AG04450 (cell line): ENCODE results near the gene SMARCA2. TPM values are rescaled to one million over a fixed set of nuclear protein-coding genes. Genes with fewer than 3 reads are reported as not detected.

ENCODE experiments used
- CTCF ChIA-PET: fragments of 300-600, 350-600 bp; formaldehyde crosslinking; extraction: SDS; loops from one replicate; lab custom pipeline; 2022; ENCODE audit warnings: antibody characterized with exemption, inconsistent platforms; lab: Charles Lee
- POLR2A ChIA-PET: fragments of 350-600 bp; formaldehyde crosslinking; extraction: SDS; loops from one replicate; lab custom pipeline; 2021; ENCODE audit warnings: antibody characterized with exemption, inconsistent platforms; lab: Yijun Ruan, JAX
- DNase-seq: peaks from one replicate; pipeline ENCODE4 v3.0.0-alpha.2; 2011; ENCODE audit warnings: low read depth, low spot score
- H3K27ac ChIP-seq: one replicate; pipeline ENCODE4 v1.5.1; 2012; ENCODE audit warnings: low read depth, low read length, control low read depth
- H3K27me3 ChIP-seq: one replicate; pipeline ENCODE4 v1.6.0; 2012; ENCODE audit warnings: low read length; ENCODE audit not compliant: control insufficient read depth, insufficient read depth
- H3K4me3 ChIP-seq: 2 replicates; pipeline ENCODE4 v1.5.1; 2011; ENCODE audit warnings: mild to moderate bottlenecking, low read depth, low read length, control low read depth
- H3K9me3 ChIP-seq: 2 replicates; pipeline ENCODE4 v1.5.1; 2012; ENCODE audit warnings: low read length; ENCODE audit not compliant: control insufficient read depth, insufficient read depth
- polyA plus RNA-seq: library from polyadenylated mRNA; depleted of rRNA; stranded (reverse); fragments of >200 nt; gene quantifications from 2 replicates; pipeline ENCODE4 v1.2.3, GENCODE V29; 2011
- TF ChIP-seq, protein P1 (sequence below): IDR thresholded peaks from 2 replicates; pipeline ENCODE4 v1.5.1; 2011; ENCODE audit warnings: low read depth, low read length, control low read depth, inconsistent platforms

Gene SMARCA2
- polyA plus RNA-seq, 1 experiment = 51.2 TPM

DNA sequence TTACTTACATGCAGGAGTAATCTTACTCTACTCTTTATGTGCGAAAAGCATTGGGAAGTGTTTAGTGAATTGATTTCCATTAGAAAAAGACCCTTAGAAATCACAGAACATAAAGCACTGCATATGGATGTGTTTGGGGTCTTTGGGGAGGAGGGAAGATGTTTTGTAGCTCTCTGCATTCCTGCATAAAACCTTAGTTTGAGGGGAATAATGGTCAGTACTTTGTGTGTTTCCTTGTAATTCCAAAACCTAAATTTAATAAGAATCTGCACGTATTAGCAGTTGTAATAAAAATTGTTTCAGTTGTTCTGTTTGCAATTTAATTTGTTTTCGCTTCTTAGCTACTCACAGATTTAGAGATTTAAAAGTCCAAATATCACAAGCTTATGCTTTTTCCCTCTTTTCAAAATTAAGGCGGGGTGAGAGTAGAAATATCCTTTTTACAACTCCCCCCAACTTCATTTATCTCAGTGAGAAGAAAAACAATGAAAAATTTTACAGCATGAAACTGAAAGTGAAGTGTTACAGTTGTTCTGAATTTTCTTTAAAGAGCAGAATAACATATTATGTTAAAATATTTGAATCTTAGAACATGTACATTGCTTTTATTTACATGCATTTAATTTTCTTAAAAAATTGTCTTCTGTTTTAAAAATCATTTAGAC, 143.8 kb downstream of the SMARCA2 start:
- POLR2A ChIA-PET = no interaction called here
- Histone ChIP-seq H3K27me3 (no peaks in the 10 kb centered on the region), H3K4me3 (peak overlapping the region; percentile 64), H3K9me3 (no peaks in the 10 kb centered on the region), H3K27ac (peak overlapping the region; percentile 76)
- no peak for DNase-seq
- CTCF ChIA-PET = interaction anchor here (0.6 to 4.7 kb wide), 6 partner anchors 12 to 681 kb away, joined by 3 to 22 read pairs (median 3); no protein-coding TSS in a partner anchor
- TF ChIP-seq, protein P1, sequence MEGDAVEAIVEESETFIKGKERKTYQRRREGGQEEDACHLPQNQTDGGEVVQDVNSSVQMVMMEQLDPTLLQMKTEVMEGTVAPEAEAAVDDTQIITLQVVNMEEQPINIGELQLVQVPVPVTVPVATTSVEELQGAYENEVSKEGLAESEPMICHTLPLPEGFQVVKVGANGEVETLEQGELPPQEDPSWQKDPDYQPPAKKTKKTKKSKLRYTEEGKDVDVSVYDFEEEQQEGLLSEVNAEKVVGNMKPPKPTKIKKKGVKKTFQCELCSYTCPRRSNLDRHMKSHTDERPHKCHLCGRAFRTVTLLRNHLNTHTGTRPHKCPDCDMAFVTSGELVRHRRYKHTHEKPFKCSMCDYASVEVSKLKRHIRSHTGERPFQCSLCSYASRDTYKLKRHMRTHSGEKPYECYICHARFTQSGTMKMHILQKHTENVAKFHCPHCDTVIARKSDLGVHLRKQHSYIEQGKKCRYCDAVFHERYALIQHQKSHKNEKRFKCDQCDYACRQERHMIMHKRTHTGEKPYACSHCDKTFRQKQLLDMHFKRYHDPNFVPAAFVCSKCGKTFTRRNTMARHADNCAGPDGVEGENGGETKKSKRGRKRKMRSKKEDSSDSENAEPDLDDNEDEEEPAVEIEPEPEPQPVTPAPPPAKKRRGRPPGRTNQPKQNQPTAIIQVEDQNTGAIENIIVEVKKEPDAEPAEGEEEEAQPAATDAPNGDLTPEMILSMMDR = no peak

DNA sequence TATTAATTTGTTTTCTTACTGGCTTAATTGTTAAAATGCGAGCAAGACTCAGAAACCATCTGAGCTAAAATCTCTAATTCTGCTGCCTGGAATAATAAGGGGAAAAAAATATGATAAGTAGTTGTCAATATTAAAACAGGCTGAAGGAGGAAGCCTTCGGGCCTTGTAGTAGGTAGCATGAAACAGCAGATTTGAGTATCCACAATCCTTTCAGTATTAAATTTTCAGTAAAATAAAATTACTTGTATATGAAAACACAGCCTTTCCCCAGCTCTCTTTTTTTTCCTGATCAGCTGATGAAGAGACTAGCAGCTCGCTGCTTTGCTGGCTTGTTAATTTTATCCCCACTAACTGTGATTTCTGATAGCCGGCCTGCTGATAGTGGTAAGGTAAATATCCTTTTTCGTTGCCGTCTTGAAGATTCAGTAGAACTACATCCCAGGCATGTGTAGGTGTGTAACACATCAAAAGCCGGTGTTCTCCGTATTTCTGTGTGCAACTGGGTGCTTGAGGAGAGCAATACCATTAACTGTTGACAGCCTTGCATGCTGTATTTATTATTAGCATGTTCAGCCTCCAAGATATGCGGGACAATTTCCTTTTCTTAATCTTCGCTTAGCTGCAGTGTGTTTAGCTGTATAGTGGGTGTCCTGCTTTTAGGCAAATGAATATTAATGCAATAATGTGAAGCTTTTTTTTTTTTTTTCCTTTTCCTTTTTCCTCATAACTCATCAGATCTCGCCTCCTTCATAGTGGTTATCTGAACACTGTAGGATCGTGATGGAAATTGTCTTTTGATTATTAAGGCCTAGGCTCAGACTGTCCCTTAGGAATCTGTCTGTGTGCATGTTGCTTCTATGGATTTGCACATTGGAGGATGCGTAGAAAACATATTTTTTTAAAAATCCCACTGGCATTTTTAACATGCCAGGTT, 144.6 kb downstream of the SMARCA2 start:
- Histone ChIP-seq H3K27me3 (no peaks in the 10 kb centered on the region), H3K4me3 (peak overlapping the region; percentile 64), H3K9me3 (no peaks in the 10 kb centered on the region), H3K27ac (peak overlapping the region; percentile 73)
- TF ChIP-seq, protein P1 = no peak
- POLR2A ChIA-PET = no interaction called here
- no peak for DNase-seq
- CTCF ChIA-PET = interaction anchor here (0.6 to 4.7 kb wide), 8 partner anchors 12 to 680 kb away, joined by 3 to 22 read pairs (median 3); no protein-coding TSS in a partner anchor

DNA sequence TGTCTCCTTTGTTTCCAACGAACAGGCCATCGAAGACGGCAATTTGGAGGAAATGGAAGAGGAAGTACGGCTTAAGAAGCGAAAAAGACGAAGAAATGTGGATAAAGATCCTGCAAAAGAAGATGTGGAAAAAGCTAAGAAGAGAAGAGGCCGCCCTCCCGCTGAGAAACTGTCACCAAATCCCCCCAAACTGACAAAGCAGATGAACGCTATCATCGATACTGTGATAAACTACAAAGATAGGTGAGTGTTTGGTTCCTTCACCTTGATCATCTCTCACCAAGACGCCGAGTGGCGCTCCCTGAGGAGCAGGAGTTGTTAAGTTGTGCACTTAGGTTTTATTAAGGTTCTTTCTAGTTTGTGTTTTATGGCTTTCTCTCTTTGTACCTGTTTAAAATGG, 146.5 kb downstream of the SMARCA2 start:
- CTCF ChIA-PET = interaction anchor here (0.6 to 4.7 kb wide), 3 partner anchors 29 to 673 kb away, joined by 3 to 22 read pairs (median 6); no protein-coding TSS in a partner anchor
- Histone ChIP-seq H3K27ac (no peak overlapping the region), H3K27me3 (no peaks in the 10 kb centered on the region), H3K9me3 (no peaks in the 10 kb centered on the region), H3K4me3 (no peak overlapping the region)
- POLR2A ChIA-PET = no interaction called here
- TF ChIP-seq, protein P1 = no peak
- no peak for DNase-seq

DNA sequence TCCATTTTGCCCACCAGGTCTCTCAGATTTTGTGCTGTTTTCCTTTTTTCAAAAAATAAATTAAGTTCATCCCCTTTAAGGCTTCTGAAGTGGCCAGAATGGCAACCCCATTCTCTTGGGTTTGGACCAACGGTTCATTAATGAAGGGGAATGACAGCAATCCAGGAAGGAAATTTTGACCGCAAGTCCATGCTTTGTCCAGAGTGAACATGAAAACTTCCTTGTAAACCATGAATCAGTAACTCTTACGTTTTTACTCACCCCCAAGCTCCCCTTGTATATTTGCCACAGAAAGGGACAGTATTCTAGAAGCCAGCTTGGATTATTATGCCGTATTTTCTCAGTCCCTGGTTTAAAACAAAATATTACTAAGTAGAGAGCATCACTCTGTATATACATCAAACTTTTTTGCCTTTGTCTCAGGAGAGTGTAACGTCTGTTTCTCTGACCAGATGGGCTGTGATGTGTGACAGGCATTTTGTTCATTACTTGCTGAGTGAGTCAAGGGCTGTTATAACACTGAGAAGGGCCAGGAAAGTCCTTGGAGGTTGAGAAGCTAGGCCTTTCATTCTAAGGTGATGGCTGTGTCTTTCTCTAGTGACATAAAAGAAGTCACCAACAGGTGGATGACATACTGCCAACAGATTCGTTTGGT, 148.2 kb downstream of the SMARCA2 start:
- CTCF ChIA-PET = no interaction called here
- DNase-seq = no peak
- no peak overlapping the region for H3K4me3 ChIP-seq
- H3K27me3 ChIP-seq = no peaks in the 10 kb centered on the region
- no peak overlapping the region for H3K27ac ChIP-seq
- POLR2A ChIA-PET = no interaction called here
- TF ChIP-seq, protein P1 = no peak
- no peaks in the 10 kb centered on the region for H3K9me3 ChIP-seq
